SK-N-SH treated with all-trans-retinoic acid at 6 μM for 48 hours (cell line): Measurements from ENCODE around the gene BPNT1.

Experiments used
- ATAC-seq: fragments of 200-7000 bp; cut with Tn5 transposase; 3 replicates; pipeline ENCODE4 v1.9.1; 2020; ENCODE audit warnings: mild to moderate bottlenecking, moderate library complexity
- ARNTL ChIP-seq: fragments of 450-650 bp; formaldehyde crosslinking; IDR thresholded peaks from 2 replicates; pipeline ENCODE4 v1.5.0; 2020; ENCODE audit warnings: low read depth, mild to moderate bottlenecking, moderate library complexity, borderline replicate concordance
- CSDC2 ChIP-seq: fragments of 250-450 bp; sonication (Bioruptor Pico); IDR thresholded peaks from 2 replicates; pipeline ENCODE4 v1.5.0; 2020; ENCODE audit warnings: mild to moderate bottlenecking, moderate library complexity
- ESRRG ChIP-seq: fragments of 250-450 bp; sonication (Bioruptor Pico); IDR thresholded peaks from 2 replicates; pipeline ENCODE4 v1.6.1; 2021; ENCODE audit warnings: mild to moderate bottlenecking
- GLIS3 ChIP-seq: fragments of 250-450 bp; sonication (Bioruptor Pico); IDR thresholded peaks from 2 replicates; pipeline ENCODE4 v1.5.0; 2020; ENCODE audit warnings: mild to moderate bottlenecking, moderate library complexity
- ISL1 ChIP-seq: fragments of 250-450 bp; sonication (Bioruptor Pico); IDR thresholded peaks from 2 replicates; pipeline ENCODE4 v2.1.2; 2022; ENCODE audit warnings: mild to moderate bottlenecking, moderate library complexity
- OSR1 ChIP-seq: fragments of 250-450 bp; sonication (Bioruptor Pico); IDR thresholded peaks from 2 replicates; pipeline ENCODE4 v1.8.0; 2022; ENCODE audit warnings: moderate library complexity, mild to moderate bottlenecking, inconsistent platforms
- PPARA ChIP-seq: fragments of 250-450 bp; sonication (Bioruptor Pico); IDR thresholded peaks from 2 replicates; pipeline ENCODE4 v1.5.0; 2020; ENCODE audit warnings: mild to moderate bottlenecking, borderline replicate concordance
- RARB ChIP-seq: fragments of 250-450 bp; sonication (Bioruptor Pico); IDR thresholded peaks from 2 replicates; pipeline ENCODE4 v1.8.0; 2021; ENCODE audit warnings: mild to moderate bottlenecking, moderate library complexity
- SNAI2 ChIP-seq: fragments of 250-450 bp; sonication (Bioruptor Pico); IDR thresholded peaks from 2 replicates; pipeline ENCODE4 v1.5.0; 2020; ENCODE audit warnings: mild to moderate bottlenecking, moderate library complexity
- TCF4 ChIP-seq: fragments of 250-450 bp; sonication (Bioruptor Pico); IDR thresholded peaks from 2 replicates; pipeline ENCODE4 v1.8.0; 2021; ENCODE audit warnings: mild to moderate bottlenecking, moderate library complexity, borderline replicate concordance
- TOX ChIP-seq: fragments of 250-450 bp; sonication (Bioruptor Pico); IDR thresholded peaks from 2 replicates; pipeline ENCODE4 v1.8.0; 2021; ENCODE audit warnings: mild to moderate bottlenecking, moderate library complexity, borderline replicate concordance
- ZC3H10 ChIP-seq: fragments of 250-450 bp; sonication (Bioruptor Pico); IDR thresholded peaks from 2 replicates; pipeline ENCODE4 v1.5.1; 2021; ENCODE audit warnings: mild to moderate bottlenecking, moderate library complexity
- ZFP3 ChIP-seq: fragments of 250-450 bp; sonication (Bioruptor Pico); IDR thresholded peaks from 2 replicates; pipeline ENCODE4 v1.5.0; 2020; ENCODE audit warnings: mild to moderate bottlenecking, moderate library complexity
- ZFP30 ChIP-seq: fragments of 450-650 bp; formaldehyde crosslinking; IDR thresholded peaks from 2 replicates; pipeline ENCODE4 v1.5.0; 2022; ENCODE audit warnings: mild to moderate bottlenecking, moderate library complexity
- ZNF565 ChIP-seq: fragments of 450-650 bp; formaldehyde crosslinking; conservative IDR thresholded peaks from 2 replicates; pipeline ENCODE4 v1.5.0; 2020; ENCODE audit warnings: low read depth, mild to moderate bottlenecking, moderate library complexity
- ZNF70 ChIP-seq: fragments of 450-650 bp; formaldehyde crosslinking; IDR thresholded peaks from 2 replicates; pipeline ENCODE4 v1.5.0; 2020; ENCODE audit warnings: mild to moderate bottlenecking, moderate library complexity
- ZNF8 ChIP-seq: fragments of 450-650 bp; formaldehyde crosslinking; IDR thresholded peaks from 2 replicates; pipeline ENCODE4 v1.5.0; 2020; ENCODE audit warnings: mild to moderate bottlenecking, moderate library complexity
- TF ChIP-seq, protein P1 (sequence below): fragments of 250-450 bp; sonication (Bioruptor Pico); IDR thresholded peaks from 2 replicates; pipeline ENCODE4 v1.8.0; 2020; ENCODE audit warnings: mild to moderate bottlenecking, moderate library complexity, borderline replicate concordance
- TF ChIP-seq, protein P2 (sequence below): fragments of 250-450 bp; sonication (Bioruptor Pico); IDR thresholded peaks from 2 replicates; pipeline ENCODE4 v1.8.0; 2021; ENCODE audit warnings: low read depth, mild to moderate bottlenecking, moderate library complexity, borderline replicate concordance
- TF ChIP-seq, protein P3 (sequence below): fragments of 250-450 bp; sonication (Bioruptor Pico); IDR thresholded peaks from 2 replicates; pipeline ENCODE4 v1.5.1; 2021; ENCODE audit warnings: mild to moderate bottlenecking, moderate library complexity

Gene BPNT1

DNA sequence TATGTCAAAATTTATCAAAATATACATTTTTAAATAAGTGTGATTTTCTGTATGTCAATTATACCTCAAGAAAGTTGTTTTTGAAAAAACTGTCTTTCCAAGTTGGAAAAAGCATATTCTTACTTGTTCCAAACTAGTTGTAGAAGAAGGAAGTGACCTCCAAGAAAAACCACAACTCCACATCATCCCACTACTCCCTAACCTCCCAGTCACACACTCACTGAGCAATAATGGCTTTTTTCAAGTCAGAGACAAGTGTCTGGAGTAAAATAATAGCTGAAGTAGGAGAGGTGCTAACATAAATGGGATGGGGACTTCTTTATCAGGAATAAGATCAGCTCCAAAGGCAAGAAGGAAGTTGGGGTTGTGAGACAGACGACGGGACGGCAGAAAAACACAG is 56.7 kb downstream of the BPNT1 start:
- no peak for ATAC-seq
- TF ChIP-seq ZFP30 (CRISPR knock-in tag) (no peak), ZNF8 (CRISPR knock-in tag) (no peak), ARNTL (CRISPR knock-in tag) (no peak), GLIS3 (CRISPR knock-in tag) (no peak), ISL1 (CRISPR knock-in tag) (no peak), SNAI2 (CRISPR knock-in tag) (no peak), ZC3H10 (CRISPR knock-in tag) (no peak), CSDC2 (CRISPR knock-in tag) (no peak), TCF4 (CRISPR knock-in tag) (no peak), RARB (CRISPR knock-in tag) (no peak), ESRRG (CRISPR knock-in tag) (no peak), ZNF70 (no peak), TOX (CRISPR knock-in tag) (no peak), PPARA (no peak), ZNF565 (CRISPR knock-in tag) (no peak)
- TF ChIP-seq, protein P1, sequence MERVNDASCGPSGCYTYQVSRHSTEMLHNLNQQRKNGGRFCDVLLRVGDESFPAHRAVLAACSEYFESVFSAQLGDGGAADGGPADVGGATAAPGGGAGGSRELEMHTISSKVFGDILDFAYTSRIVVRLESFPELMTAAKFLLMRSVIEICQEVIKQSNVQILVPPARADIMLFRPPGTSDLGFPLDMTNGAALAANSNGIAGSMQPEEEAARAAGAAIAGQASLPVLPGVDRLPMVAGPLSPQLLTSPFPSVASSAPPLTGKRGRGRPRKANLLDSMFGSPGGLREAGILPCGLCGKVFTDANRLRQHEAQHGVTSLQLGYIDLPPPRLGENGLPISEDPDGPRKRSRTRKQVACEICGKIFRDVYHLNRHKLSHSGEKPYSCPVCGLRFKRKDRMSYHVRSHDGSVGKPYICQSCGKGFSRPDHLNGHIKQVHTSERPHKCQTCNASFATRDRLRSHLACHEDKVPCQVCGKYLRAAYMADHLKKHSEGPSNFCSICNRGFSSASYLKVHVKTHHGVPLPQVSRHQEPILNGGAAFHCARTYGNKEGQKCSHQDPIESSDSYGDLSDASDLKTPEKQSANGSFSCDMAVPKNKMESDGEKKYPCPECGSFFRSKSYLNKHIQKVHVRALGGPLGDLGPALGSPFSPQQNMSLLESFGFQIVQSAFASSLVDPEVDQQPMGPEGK (CRISPR knock-in tag) = no peak
- TF ChIP-seq, protein P2, sequence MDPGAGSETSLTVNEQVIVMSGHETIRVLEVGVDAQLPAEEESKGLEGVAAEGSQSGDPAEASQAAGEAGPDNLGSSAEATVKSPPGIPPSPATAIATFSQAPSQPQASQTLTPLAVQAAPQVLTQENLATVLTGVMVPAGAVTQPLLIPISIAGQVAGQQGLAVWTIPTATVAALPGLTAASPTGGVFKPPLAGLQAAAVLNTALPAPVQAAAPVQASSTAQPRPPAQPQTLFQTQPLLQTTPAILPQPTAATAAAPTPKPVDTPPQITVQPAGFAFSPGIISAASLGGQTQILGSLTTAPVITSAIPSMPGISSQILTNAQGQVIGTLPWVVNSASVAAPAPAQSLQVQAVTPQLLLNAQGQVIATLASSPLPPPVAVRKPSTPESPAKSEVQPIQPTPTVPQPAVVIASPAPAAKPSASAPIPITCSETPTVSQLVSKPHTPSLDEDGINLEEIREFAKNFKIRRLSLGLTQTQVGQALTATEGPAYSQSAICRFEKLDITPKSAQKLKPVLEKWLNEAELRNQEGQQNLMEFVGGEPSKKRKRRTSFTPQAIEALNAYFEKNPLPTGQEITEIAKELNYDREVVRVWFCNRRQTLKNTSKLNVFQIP (CRISPR knock-in tag) = no peak
- TF ChIP-seq, all 23 proteins: peak for 0

DNA sequence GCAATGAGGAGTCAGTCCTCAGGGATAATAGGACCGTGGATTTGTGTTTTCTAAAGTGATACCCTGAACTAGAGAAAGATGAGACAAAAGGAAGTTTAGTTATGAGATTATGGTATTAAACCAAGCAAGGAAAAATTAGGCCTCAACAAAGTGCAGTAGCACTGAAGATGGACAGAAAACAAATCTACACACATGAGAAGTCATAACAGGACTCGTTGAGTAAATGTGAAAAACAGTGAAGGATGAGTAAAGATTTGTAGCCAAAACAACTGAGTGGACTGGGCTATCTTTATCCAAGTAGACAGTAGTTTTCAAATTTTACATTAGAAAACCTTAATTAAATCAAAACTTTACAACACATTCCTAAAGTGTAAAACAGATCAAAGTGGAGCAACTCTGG is 58.3 kb downstream of the BPNT1 start:
- no peak for ATAC-seq
- TF ChIP-seq OSR1 = no peak
- TF ChIP-seq ZNF565 (CRISPR knock-in tag) = no peak
- no peak for TF ChIP-seq CSDC2 (CRISPR knock-in tag)
- TF ChIP-seq ESRRG (CRISPR knock-in tag) = no peak
- TF ChIP-seq, protein P1 (CRISPR knock-in tag) = no peak
- TF ChIP-seq ZNF8 (CRISPR knock-in tag) = no peak
- no peak for TF ChIP-seq TOX (CRISPR knock-in tag)
- TF ChIP-seq ZFP3 = no peak
- TF ChIP-seq, protein P2 (CRISPR knock-in tag) = no peak
- TF ChIP-seq ZFP30 (CRISPR knock-in tag) = no peak
- TF ChIP-seq ISL1 (CRISPR knock-in tag) = no peak
- TF ChIP-seq, all 23 proteins: peak for 0

DNA sequence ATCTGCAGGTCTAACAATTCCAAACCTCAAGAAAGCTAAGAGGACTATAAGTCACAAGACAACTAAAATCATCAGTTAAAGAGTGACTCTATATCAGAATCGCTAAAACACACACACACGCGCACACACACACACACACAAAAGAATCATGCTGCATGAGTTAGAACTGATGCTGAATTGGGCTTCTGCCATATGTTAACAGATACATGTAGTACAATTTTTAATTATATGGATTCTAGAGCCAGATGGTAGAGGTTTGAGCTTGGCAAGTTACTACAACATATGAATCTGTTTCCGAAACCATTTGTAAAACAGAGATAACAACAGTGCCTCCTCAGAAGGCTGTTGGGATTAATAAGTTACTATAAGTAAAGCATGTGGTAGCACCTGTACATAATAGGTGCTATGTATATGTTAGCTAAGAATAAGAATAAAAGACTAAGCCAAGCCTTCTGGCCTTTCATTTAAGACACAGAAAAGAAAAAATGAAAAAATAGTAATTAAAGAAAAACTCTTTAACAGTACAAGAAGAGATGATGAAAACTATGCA is 61.2 kb downstream of the BPNT1 start:
- TF ChIP-seq CSDC2 (CRISPR knock-in tag) (no peak), ESRRG (CRISPR knock-in tag) (no peak), SNAI2 (CRISPR knock-in tag) (no peak), ZNF70 (no peak), ZFP30 (CRISPR knock-in tag) (no peak), TOX (CRISPR knock-in tag) (no peak), RARB (CRISPR knock-in tag) (no peak), TCF4 (CRISPR knock-in tag) (no peak), GLIS3 (CRISPR knock-in tag) (no peak), ISL1 (CRISPR knock-in tag) (no peak), ZC3H10 (CRISPR knock-in tag) (no peak)
- TF ChIP-seq, protein P2 (CRISPR knock-in tag) = no peak
- TF ChIP-seq, protein P3, sequence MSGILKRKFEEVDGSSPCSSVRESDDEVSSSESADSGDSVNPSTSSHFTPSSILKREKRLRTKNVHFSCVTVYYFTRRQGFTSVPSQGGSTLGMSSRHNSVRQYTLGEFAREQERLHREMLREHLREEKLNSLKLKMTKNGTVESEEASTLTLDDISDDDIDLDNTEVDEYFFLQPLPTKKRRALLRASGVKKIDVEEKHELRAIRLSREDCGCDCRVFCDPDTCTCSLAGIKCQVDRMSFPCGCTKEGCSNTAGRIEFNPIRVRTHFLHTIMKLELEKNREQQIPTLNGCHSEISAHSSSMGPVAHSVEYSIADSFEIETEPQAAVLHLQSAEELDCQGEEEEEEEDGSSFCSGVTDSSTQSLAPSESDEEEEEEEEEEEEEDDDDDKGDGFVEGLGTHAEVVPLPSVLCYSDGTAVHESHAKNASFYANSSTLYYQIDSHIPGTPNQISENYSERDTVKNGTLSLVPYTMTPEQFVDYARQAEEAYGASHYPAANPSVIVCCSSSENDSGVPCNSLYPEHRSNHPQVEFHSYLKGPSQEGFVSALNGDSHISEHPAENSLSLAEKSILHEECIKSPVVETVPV (CRISPR knock-in tag) = no peak

More for the DNA sequence above, 61.2 kb downstream of the BPNT1 start:
- no peak for ATAC-seq
